ENCODE results near the gene LIPT1.

GRCh38 chr2:99181624-99182000, 26.8 kb downstream of the LIPT1 start:
- TF ChIP-seq CTCF (IDR thresholded peaks at IDR 0.05) (no peak), POLR2A (IDR thresholded peaks at IDR 0.05) (no peak)
